Non-pigmented ciliary epithelial cell (primary cell): Measurements from ENCODE around the gene TNK1.

Experiments
- DNase-seq: peaks from one replicate; pipeline ENCODE4 v3.0.0-alpha.2; 2010; ENCODE audit warnings: low read depth

The TNK1 gene

DNA sequence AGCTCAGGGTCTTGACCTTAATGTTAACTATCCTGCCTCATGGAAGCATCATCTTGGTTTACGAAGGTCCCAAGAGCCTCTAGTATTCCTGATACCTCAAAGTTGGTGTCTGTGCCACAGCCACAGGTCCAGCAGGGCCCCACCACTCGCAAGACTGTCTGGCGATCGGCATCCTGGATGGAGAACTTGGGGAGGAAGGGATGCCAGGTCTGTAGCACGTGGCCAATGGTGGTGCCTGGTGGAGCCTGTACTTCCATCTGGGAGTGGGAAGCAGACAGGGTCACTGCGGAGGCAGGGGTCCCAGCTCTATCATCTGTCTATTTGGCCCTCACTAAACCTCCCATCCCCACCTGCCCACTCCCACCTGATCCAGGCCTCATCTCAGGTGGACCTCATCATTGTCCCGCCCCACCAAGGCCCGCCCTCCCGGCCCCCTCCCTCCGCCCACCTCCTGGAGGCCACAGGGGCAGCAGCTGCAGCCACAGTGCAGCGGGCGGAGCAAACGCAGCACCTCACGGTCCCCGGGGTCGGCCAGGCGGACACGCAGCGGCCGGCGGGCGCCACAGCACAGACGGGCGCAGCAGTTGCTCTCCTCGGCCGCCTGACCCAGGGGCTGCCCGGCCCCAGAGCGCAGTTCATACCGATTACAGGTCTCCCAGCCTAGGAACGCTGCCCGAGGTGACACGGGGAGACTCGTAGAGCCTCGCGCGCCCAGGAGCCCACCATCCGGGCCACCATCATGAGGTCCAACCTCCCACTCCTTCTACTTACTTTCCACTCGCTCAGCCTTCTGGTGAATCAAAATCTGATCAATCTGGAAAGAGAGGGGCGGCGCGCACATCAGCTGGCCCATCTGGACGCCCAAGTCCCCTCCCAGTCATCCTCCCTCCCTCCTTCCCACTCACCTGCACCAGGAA lies 12.1 kb downstream of the TNK1 start:
- no peak for DNase-seq

DNA sequence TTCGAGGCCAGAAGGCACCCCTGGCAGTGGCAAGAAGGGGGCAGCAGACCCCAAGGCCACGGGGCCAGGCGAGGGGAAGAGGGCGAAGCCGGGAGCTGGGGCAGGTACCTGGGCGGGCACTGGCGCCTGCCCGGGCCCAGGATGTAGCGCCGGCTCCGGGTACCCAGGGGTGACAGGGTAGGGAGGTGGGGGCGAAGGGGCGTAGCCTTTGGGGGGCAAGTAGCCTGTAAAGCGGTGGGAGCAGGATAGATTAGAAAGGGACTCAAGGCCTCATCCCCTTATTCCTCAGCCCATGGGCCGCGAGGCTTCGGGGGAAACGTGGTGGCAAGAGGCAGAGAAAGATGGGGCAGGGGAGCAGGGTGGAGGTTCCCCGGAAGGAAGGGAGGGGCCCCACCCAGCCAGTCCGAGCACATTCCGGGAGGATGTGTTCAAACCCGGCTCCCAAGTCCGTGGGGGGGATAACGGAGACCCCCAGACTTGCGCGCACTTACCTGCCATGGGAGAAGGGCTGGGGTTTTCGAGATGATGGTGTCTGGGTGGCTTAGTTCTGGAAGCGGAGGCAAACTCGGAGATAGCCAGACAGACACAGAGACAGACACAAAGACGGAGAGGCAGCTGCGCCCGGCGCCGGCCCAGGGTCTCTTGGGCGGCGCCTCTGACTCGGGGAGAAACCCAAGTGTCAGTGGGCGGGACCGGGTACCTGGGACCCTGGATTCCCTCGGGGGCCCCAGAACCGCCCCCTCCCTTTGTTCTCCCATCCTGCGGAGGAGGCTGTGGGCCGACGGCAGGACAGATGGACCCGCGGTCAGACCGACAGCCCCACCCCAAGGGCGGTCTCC lies 12.9 kb downstream of the TNK1 start:
- no peak for DNase-seq

DNA sequence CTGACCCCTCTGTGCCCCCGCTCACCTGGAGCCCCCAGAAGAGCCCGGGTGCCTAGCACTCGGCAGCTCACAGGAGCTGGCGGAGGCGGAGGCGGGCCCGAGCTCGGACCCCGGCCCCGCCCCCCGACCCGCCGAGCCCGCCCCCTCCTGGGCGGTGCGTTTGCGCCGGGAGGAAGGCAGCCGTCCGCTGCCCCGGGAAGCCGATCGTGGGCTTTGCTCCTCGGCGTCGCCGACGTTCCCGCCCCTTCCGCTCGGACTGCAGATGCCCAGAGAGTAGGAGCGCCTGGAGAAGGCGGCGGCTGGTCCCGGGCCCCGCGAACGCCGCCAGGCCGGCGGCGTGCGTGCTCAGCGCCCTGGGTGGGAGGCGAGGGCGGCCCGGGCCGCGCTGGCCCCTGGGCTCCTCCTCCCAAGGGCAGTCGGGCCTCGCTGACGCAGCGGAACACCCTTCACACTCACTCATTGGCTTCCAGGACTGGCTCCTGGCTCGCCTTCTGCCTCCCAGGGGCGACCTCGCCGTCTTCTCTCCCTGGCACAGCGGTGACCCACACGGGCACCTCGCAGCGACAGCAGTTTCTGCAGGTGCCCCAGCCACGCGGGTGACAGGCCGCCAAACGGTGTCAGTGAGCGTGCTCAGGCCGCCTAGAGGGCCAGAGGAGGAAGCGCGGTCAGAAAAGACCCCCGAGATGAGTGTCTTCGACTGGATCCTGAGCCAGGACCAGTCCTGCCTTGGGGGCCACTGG lies 13.7 kb downstream of the TNK1 start, which contains the start of gene PLSCR3:
Gene PLSCR3 (minus strand): TSS at position 74 of the 740 bp plus-strand sequence. CDS start 415 bp downstream, outside the sequence.
- DNase-seq = peak; percentile 31

DNA sequence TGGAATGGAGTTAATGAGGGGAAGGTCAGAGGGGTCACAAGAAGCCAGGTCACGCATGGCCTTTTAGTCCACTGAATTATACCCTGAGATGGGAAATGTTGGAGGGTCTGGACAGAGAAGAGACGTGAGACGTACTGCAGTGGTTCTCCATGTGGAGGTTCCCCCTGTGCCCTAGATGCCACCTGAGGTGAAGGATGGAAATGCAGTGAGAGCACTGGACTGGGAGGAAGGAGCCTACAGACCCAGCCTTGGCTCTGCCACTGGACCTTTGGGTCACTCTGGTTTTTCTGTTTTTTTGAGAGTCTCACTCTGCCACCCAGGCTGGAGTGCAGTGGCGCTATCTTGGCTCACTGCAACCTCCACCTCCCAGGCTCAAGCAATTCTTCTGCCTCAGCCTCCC lies 15.3 kb downstream of the TNK1 start:
- DNase-seq = no peak

DNA sequence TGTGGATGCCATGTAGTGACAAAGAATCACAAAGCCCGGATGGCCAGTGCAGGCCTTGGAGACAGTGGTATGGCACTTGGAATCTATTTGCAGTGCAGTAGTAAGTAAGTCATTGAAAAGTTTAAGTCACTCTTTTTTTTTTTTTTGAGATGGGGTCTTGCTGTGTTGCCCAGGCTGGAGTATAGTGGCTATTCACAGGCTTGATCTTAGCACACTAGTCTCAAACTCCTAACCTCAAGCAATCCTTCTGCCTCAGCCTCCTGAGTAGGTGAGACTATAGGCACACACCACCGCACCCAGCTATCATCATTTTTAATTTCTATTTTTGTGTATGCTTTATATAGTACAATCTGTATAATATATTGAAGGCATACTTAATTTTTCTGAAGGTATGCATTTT lies 17.7 kb downstream of the TNK1 start:
- no peak for DNase-seq

DNA sequence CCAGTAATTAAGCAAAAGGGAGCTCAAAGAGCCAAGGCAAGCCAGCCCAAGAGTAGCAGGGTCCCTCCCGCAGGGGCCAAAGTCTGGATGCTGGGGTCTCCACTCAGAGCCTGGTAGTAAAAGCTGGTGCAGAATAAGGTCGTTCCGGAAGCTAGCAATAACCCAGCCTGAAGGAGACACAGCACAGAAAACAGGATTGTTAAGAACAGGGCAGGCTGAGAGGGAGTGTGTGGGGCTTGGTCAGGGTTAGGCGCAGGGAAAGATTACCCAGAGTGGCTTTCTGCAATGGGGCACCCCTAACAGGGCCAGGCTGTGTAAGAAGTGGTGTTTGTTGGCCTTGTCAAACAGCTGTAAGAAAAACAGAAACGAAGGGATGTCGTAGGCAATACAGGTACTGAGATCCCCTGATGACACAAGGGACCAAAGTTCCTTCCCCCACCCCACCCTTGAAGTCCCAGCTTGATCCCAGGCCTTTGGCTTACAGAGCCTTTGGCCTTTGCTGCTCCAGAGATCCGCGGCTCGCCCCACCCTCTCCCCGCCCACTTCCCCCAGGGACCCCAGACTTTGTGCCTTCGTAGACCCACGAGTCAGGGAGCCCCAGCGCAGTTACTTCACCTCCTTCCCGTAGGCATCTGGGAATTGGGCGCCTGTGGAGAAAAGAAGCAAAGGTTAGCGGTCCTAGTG lies 22.3 kb downstream of the TNK1 start:
- no peak for DNase-seq

DNA sequence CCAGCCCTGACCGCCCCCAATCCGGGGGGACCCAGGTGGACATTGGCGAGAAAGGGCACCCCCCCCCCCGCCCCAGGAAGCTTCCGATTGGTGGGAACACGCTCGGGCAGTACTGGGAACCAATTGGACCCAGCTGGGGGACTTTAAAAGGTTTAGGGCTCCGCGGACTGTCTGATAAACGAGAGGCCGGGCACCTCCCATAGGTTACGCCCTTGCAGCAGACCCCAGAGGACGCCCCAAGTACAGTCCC lies 22.8 kb downstream of the TNK1 start:
- DNase-seq = no peak

DNA sequence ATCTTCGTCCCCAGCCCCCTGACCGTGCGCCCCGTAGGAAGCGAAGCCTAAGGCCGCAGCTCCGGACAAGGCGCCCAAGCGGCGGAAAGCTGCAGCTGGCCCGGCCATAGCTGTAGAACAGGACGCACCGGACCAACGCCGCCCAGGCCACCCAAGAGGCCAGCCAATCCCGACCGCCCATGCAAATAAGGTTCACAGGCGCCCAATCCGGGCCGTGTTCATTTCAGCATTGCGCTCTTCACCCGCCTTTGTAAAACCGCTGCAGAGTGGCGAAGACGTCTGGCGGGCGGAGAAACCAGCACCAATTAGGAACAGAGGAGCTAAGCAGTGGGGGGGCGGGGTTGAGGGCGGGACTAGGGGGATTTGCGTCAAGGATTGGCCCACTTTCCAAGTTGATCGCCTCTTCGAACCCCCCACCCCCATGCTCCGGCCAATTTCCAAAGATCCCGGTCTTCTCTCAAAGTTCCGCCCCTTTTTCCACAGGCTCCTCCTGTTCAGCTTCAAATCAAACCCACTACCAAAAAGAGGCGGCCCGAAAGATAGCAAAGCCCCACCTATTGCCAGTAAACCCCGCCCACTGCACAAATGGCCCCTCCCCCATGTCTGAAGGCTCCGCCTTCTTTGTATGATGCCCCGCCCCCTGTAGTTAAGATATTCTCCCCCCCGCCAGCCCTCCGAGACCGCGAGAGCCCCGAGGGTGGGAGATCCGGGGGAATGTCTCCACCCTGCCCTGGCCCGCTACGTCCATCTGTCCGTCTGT lies 23.3 kb downstream of the TNK1 start, which contains the start of gene TMEM256:
Gene TMEM256 (minus strand): TSS at position 121 of the 760 bp plus-strand sequence. CDS start 13 bp downstream, at position 108.
- DNase-seq = peak; percentile 97

DNA sequence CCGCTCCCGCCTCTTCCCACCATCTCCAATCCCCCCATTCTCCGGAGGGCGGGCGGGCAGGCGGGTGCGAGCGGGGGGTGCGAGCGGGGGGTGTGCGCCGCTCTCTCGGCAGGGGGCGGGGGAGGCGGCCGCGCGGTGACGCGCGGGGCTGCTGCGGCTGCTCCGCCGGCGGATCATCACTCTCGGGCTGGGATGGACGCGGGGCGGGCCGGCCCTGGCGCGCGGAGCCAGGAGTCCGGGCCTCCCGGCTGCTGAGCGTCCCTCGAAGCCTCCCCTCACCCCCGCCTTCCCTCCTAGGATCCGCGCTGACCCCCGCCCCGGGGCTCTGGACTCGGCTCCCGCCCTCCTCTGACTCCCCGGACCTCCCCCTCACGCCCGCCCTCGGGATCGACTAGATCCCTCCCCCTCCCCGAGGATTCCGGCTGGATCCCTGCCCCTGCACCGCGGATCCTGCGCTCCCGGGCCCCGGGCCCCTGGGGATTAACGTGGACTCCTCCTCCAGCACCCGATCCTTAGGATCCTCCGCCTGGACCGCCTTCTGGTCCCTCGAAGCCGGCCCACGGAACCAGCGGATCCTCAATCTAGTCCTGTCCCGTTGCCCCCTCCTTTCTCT lies 24.0 kb downstream of the TNK1 start:
- no peak for DNase-seq

DNA sequence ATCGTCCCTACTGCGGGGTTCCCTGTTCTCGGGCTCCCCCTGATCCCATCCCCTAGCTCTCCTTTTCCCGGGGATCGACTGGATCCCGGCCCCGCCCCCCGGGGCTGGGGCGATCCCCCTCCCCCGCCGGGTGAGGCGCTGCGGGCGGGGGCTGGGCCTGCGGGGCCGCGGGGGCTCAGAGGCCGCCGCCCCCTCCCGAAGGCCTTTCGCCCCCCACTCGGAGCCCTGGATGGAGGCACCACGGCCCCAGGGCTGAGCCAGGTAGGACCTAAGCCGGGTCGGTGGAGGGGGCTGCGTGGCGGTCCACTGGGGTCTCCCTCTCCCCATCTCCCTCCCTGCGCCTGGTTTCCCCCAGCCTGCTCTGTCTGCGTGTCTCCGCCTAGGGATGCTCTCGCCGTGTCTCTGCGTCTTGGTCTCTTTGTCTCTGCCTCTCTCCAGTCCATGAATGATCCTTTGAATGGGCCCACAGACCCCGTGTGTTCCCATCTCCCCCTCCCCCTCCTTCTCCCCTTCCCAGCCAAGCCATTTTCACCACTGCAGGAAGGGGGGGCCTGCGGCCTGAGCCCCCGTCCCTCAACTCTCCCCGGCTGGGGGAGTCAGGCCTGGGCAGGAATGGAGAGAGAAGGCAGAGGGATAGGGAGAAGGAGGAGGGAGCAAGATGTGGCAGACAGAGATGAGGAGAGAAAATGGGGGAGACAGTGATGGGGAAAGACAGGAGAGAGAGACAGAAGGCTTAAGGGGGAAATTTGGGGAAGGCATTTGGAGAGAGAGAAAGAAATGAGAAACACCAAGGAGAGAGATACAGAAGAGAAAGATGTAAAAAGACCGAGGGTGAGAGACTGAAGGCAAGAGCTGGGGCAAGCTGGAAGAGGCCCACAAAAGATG lies 24.7 kb downstream of the TNK1 start:
- DNase-seq = no peak

DNA sequence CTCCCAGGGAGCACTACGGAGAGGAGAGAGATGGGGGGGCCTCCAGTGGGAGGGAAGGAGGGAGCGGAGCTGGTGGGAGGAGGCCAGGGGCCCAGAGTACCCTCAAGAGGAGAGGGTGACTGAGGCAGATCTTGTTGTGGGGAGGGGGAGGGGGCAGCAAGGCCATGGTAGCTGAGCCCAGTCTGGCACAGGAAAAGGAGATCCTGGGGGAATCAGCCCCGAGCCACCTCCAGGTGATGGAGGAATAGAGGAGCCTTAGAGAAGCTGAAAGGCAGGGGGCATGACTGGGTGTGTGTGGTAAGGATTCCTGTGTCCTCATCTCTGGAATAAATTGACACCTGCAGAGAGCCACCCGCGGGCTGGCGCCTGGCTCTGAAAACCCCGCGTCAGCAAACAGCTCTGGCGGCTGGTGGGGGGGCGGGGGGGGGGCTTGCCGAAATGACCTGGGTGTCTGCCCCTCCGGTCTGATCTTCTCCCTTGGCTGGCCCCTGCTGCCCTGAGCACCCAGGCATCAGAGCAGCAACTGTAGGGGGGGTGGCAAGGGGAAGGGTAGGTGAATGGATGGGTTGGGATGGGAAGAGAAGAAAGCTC lies 25.4 kb downstream of the TNK1 start:
- no peak for DNase-seq

DNA sequence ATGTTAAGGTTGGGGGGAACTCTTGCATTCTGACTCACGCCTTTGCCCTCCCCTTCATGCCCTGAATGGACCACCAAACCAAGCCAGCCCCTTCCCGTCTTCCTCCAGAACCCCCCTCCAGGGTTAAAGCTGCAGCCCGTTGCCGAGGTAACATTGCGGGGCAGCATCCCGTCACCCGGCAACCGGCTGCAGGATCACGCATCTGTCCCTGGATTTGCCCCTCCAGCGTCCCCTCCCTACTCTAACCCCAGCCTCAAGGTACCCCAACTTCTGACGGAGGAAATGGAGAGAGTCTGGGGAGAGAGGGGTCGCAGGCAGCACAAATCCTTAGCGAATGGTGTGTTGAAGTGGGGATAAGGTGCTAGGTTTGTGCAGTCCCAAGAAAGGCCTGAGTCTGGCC lies 26.2 kb downstream of the TNK1 start:
- DNase-seq = no peak

DNA sequence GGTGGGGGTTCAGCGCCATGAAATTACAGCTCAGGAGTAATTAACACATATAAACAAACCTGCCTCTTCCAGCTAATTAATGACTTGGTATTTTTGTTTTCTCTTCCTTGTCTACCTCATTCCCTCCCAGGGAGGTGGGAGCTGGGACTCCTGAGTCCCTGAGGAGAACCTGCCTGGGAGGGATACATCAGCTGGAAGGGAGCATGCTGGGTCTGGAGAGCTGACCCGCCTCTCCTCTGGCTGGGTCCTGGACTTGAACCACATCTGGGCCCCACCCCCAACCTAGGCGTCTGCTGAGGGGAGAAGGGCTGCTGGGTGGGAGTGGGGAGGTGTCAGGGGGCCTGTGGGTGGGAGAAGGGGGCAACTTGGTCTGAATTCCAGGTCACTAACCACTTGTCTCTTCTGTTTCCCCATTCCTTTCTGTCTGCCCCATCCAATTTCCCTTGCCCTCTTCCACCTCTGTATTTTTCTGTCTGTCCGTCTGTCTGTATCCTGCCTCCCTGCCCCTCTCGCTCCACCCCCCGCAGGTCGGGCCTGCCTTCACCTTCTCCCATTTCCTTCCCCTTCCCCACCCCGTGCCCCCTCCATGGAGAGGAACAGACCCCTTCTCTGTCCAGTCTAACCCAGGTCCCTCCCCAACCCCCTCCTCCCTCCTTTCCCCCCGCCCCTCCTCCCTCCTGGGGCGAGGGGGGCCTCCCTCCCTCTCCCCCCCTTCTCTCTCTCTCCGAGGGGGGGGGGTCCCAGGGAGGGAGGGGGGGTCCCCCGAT lies 26.8 kb downstream of the TNK1 start, which contains the start of gene NLGN2:
Gene NLGN2 (plus strand): TSS at position 361 of the 767 bp plus-strand sequence. CDS start 411 bp downstream, outside the sequence.
- no peak for DNase-seq

DNA sequence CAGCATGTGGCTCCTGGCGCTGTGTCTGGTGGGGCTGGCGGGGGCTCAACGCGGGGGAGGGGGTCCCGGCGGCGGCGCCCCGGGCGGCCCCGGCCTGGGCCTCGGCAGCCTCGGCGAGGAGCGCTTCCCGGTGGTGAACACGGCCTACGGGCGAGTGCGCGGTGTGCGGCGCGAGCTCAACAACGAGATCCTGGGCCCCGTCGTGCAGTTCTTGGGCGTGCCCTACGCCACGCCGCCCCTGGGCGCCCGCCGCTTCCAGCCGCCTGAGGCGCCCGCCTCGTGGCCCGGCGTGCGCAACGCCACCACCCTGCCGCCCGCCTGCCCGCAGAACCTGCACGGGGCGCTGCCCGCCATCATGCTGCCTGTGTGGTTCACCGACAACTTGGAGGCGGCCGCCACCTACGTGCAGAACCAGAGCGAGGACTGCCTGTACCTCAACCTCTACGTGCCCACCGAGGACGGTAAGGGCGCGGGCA lies 27.4 kb downstream of the TNK1 start:
- no peak for DNase-seq

DNA sequence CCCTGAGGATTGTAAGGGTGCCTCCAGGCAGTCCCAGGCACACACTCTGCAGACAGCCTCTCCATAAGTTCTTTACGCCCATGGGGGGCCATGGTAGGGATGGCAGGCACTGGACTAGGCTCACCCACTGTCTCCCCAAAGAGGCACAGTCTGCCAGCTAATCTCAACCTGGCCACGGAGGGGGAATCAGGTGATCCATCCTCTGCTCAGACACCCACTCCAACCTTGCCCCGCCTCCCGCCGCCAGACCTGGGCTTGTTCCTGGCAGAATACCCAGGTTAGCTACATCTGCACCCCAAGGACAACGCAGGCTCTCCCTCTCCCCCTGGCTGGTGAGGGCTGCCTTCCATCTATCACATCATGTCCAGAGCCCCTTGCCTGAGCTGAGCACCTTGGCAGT lies 28.0 kb downstream of the TNK1 start:
- no peak for DNase-seq

DNA sequence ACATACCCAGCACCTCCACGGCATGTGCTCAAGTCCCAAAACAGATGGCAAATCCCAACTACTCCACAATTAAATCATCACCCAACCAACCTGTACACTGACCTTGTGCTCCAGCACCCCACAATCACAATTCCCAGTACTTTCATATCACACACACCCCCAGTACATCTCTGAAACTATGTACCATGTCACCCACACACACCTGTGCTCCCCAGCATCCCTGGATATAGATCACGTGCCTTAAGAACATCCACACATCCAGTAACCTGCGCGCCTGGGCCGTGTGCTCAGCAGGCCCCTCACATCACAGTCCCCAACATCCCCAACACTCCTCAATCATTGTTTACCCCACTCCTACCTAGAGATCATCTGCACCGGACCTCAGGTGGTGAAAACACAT lies 28.8 kb downstream of the TNK1 start:
- DNase-seq = no peak

DNA sequence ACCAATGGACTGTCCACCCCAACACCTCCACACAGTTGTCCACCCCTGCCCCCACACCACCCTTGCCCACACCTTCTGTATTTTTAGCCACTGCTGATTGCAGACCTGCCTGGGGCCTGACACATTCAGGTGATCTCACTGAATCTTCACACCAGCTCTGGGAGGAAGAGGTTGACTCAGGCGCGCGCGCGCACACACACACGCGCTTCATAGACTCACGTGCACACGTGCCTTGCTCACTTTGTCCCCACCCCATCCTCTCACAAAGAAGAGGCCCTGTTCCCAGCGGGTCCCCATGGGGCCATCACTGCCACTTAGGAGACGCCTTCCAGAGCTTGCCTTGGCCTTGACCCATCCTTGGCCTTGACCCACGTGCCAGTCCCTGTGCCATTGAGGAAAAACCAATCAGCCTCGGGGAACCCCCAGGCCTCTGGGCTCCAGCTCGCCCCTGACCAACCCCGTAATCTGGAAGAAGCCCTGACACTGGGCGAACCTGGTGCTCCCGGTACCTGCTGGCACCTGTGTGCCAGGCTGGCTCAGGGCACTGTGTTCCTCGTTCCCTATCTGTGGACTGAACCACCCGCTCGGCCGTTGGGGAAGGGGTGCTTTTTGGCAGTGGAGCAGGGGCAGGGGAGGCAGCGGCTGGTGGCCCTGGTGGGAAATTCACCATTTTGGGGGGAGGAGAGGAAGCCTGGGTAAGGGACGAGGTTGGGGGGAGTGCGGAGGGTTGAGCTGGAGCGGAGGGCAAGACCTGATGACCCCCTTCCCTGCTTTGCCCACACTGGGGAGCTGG lies 29.9 kb downstream of the TNK1 start:
- no peak for DNase-seq
